ENCODE data around the gene JUND.
"Not testable (repeated sequence)": the region's sequence is repeated elsewhere in the genome, so short reads cannot be mapped to it uniquely, and the experiment has no call there.

The JUND gene

GRCh38 chr19:18281082-18282020, at the start of gene JUND:
Gene JUND (minus strand): TSS chr19:18281622. CDS start chr19:18281484, 138 bp downstream.
- DNase-seq = peak; percentile 86 to 97 (median 95)

- no peak for DNase-seq
Measured at GRCh38 chr19:18330868-18331267, 49.4 kb upstream of the JUND start.

GRCh38 chr19:18329035-18329376, 47.6 kb upstream of the JUND start:
- no peak for DNase-seq

- DNase-seq = peak; percentile 59 to 70 (median 65)
Measured at GRCh38 chr19:18328340-18329034, 47.1 kb upstream of the JUND start.

- no peak for DNase-seq
Measured at GRCh38 chr19:18326772-18327171, 45.4 kb upstream of the JUND start.

- DNase-seq = not testable (repeated sequence)
Measured at GRCh38 chr19:18324373-18324731, 42.9 kb upstream of the JUND start.

GRCh38 chr19:18322759-18323460, 41.5 kb upstream of the JUND start, which contains the start of gene LSM4:
Gene LSM4 (minus strand): TSS chr19:18323076. CDS start chr19:18323020, 56 bp downstream.
- DNase-seq = peak; percentile 97 to 99 (median 99)

GRCh38 chr19:18322318-18322758, 40.9 kb upstream of the JUND start:
- no peak for DNase-seq

- DNase-seq = no peak
Measured at GRCh38 chr19:18321734-18322102, 40.3 kb upstream of the JUND start.

GRCh38 chr19:18320865-18321733, 39.7 kb upstream of the JUND start:
- DNase-seq = no peak

- no peak for DNase-seq
Measured at GRCh38 chr19:18319591-18320135, 38.2 kb upstream of the JUND start.

GRCh38 chr19:18317961-18318800, 36.8 kb upstream of the JUND start:
- no peak for DNase-seq

GRCh38 chr19:18313398-18313797, 32.0 kb upstream of the JUND start:
- no peak for DNase-seq

GRCh38 chr19:18312092-18312534, 30.7 kb upstream of the JUND start:
- DNase-seq = no peak

- DNase-seq = no peak
Measured at GRCh38 chr19:18311502-18312091, 30.2 kb upstream of the JUND start.

GRCh38 chr19:18310966-18311365, 29.5 kb upstream of the JUND start:
- DNase-seq = no peak

- DNase-seq = no peak
Measured at GRCh38 chr19:18310118-18310909, 28.9 kb upstream of the JUND start.

- DNase-seq = no peak
Measured at GRCh38 chr19:18309525-18310064, 28.2 kb upstream of the JUND start.

GRCh38 chr19:18308948-18309325, 27.5 kb upstream of the JUND start:
- DNase-seq = no peak
